B cell (primary cell): Measurements from ENCODE around the gene AKR1C3. TPM values are rescaled to one million over a fixed set of nuclear protein-coding genes. Genes with fewer than 3 reads are reported as not detected.

ENCODE experiments used
- ATAC-seq: fragments of 200-7000 bp; cut with Tn5 transposase; one replicate; pipeline ENCODE4 v1.10.0; 2021; ENCODE audit warnings: low read depth, mild to moderate bottlenecking, moderate number of reproducible peaks, moderate library complexity
- CTCF ChIA-PET: fragments of 350-600 bp; sonication (Branson Sonifier 250); formaldehyde crosslinking; loops from one replicate; lab custom pipeline; 2021; ENCODE audit warnings: antibody characterized with exemption, inconsistent platforms; lab: Charles Lee
- POLR2A ChIA-PET: fragments of 350-600 bp; sonication (Branson Sonifier 250); formaldehyde crosslinking; loops from one replicate; lab custom pipeline; 2021; ENCODE audit warnings: antibody characterized with exemption; lab: Charles Lee
- DNase-seq: peaks from one replicate; pipeline ENCODE4 v3.0.0; 2013
- H2AFZ ChIP-seq: 2 replicates; pipeline ENCODE4 v1.6.1; 2012; ENCODE audit warnings: mild to moderate bottlenecking, low read depth, low read length; ENCODE audit not compliant: insufficient read depth, poor library complexity, severe bottlenecking
- H3K27ac ChIP-seq, 2 donors: 1 replicate in 1 of 2; 2 replicates in 1 of 2; pipeline ENCODE4 v1.5.1; 2012 to 2013; ENCODE audit warnings: low read length in 2 of 2, mild to moderate bottlenecking in 2 of 2, moderate library complexity in 1 of 2
- H3K27me3 ChIP-seq, 4 experiments: fragments of 200-600 bp in 1 of 4; sonication (generic) in 1 of 4; replicated peaks in 1 of 4; 1 replicate in 2 of 4; 2 replicates in 2 of 4; pipeline versions ENCODE4 v1.6.1 to v1.7.0; 2013 to 2016; ENCODE audit warnings: low read length in 3 of 4, mild to moderate bottlenecking in 2 of 4, mixed read lengths in 1 of 4, moderate library complexity in 1 of 4; ENCODE audit not compliant: insufficient read depth in 4 of 4, control insufficient read depth in 3 of 4; ENCODE audit errors: control extremely low read depth in 1 of 4
- H3K36me3 ChIP-seq, 2 experiments: replicated peaks in 1 of 2; 1 replicate in 1 of 2; 2 replicates in 1 of 2; pipeline versions ENCODE4 v1.6.1 to v1.7.1; 2013; ENCODE audit warnings: low read length in 1 of 2; ENCODE audit not compliant: insufficient read depth in 2 of 2, control insufficient read depth in 1 of 2; ENCODE audit errors: control extremely low read depth in 1 of 2, extremely low read depth in 1 of 2
- H3K4me1 ChIP-seq, 2 donors: fragments of 200-600 bp in 1 of 2; sonication (generic) in 1 of 2; 1 replicate in 1 of 2; 2 replicates in 1 of 2; pipeline versions ENCODE4 v1.5.1 to v1.6.1; 2013 to 2017; ENCODE audit warnings: low read length in 2 of 2; ENCODE audit not compliant: control insufficient read depth in 2 of 2, insufficient read depth in 2 of 2
- H3K4me2 ChIP-seq: replicated peaks from 2 replicates; pipeline ENCODE3; 2012; ENCODE audit warnings: mild to moderate bottlenecking, low read depth, low read length; ENCODE audit not compliant: poor library complexity, severe bottlenecking
- H3K4me3 ChIP-seq, 5 experiments: fragments of 200-600 bp in 1 of 5; sonication (generic) in 1 of 5; 1 replicate in 3 of 5; 2 replicates in 2 of 5; pipeline versions ENCODE4 v1.5.1 to v1.7.0; 2011 to 2016; ENCODE audit warnings: low read length in 4 of 5, mild to moderate bottlenecking in 4 of 5, low read depth in 2 of 5, control low read depth in 1 of 5, moderate library complexity in 1 of 5; ENCODE audit not compliant: insufficient read depth in 1 of 5; ENCODE audit errors: control extremely low read depth in 1 of 5, extremely low read depth in 1 of 5
- H3K79me2 ChIP-seq: fragments of 200-600 bp; sonication (generic); one replicate; pipeline ENCODE4 v1.6.0; 2016; ENCODE audit warnings: low read length; ENCODE audit not compliant: control insufficient read depth, insufficient read depth
- H3K9ac ChIP-seq: fragments of 200-600 bp; sonication (generic); 2 replicates; pipeline ENCODE4 v1.6.1; 2017; ENCODE audit warnings: mild to moderate bottlenecking, low read length, moderate library complexity
- H3K9me3 ChIP-seq, 3 donors: one replicate each; pipeline versions ENCODE4 v1.6.1 to v1.7.1; 2013; ENCODE audit warnings: low read length in 2 of 3; ENCODE audit not compliant: control insufficient read depth in 2 of 3, insufficient read depth in 1 of 3; ENCODE audit errors: control extremely low read depth in 1 of 3
- H4K20me1 ChIP-seq: 2 replicates; pipeline ENCODE4 v1.6.0; 2012; ENCODE audit warnings: mild to moderate bottlenecking, low read length; ENCODE audit not compliant: insufficient read depth, control insufficient read depth, poor library complexity, severe bottlenecking
- H3K27ac Mint-ChIP-seq: one replicate; pipeline ENCODE4 v1.8.0; 2021; ENCODE audit warnings: mixed read lengths
- H3K27me3 Mint-ChIP-seq: one replicate; pipeline ENCODE4 v1.8.0; 2021; ENCODE audit warnings: mixed read lengths
- H3K4me1 Mint-ChIP-seq: one replicate; pipeline ENCODE4 v1.8.0; 2021; ENCODE audit warnings: mixed read lengths
- H3K4me3 Mint-ChIP-seq: one replicate; pipeline ENCODE4 v1.8.0; 2021; ENCODE audit warnings: mixed read lengths
- H3K9me3 Mint-ChIP-seq: one replicate; pipeline ENCODE4 v1.8.0; 2022; ENCODE audit warnings: mixed read lengths; ENCODE audit not compliant: insufficient read depth
- EZH2 ChIP-seq: IDR thresholded peaks from 2 replicates; pipeline ENCODE4 v1.6.1; 2012; ENCODE audit warnings: borderline replicate concordance, low read depth, mild to moderate bottlenecking, moderate library complexity, low read length; ENCODE audit not compliant: insufficient read depth, poor library complexity, severe bottlenecking
- WGBS: methylation state at CpG from one replicate; pipeline ENCODE4 v1.1.5; 2013; ENCODE audit warnings: missing lambda C conversion rate; ENCODE audit not compliant: insufficient coverage; 5-methylcytosine and 5-hydroxymethylcytosine counted together
- intact Hi-C: fragments of 100-400 bp; cut with micrococcal nuclease; formaldehyde crosslinking; loops from one replicate; pipeline ENCODE4 v1.10.0; 2022
- polyA plus RNA-seq: library from polyadenylated mRNA; depleted of rRNA; stranded (reverse); fragments of >200 nt; gene quantifications from 2 replicates; pipeline ENCODE4 v1.2.3, GENCODE V29; 2012
- total RNA-seq, 2 donors: library from RNA; stranded (reverse); fragments of 120-200 nt in 1 of 2; gene quantifications; 1 replicate in 1 of 2; 2 replicates in 1 of 2; pipeline versions ENCODE4 v1.2.3 to v1.2.4, GENCODE V29; 2013 to 2022
- TF ChIP-seq, protein P1 (sequence below): fragments of 200-600 bp; IDR thresholded peaks from one replicate; pipeline ENCODE4 v1.8.0; 2022; ENCODE audit warnings: antibody characterized with exemption, mild to moderate bottlenecking

AKR1C3 gene
- total and polyA plus RNA-seq, 2 donors (not counting 1 experiment from before 2014, with no cell fraction given): 0.28 to 0.62 TPM

- no peak overlapping the region for H2AFZ ChIP-seq
- intact Hi-C loops: no loop called here
- no peak overlapping the region for H3K9ac ChIP-seq
- no peak overlapping the region for H3K27ac Mint-ChIP-seq
- POLR2A ChIA-PET: no interaction called here
- no peaks in the 10 kb centered on the region for H3K79me2 ChIP-seq
- no peak overlapping the region for H3K27ac ChIP-seq
- no peak overlapping the region for H3K4me2 ChIP-seq
- 88% methylated on average over 1 of the region's 1 CpG for whole genome bisulfite sequencing
- no peak overlapping the region for H3K4me3 Mint-ChIP-seq
- H4K20me1 ChIP-seq: no peaks in the 10 kb centered on the region
- DNase-seq (no peak), ATAC-seq (no peak)
- H3K36me3 ChIP-seq: no peaks in the 10 kb centered on the region
- no peaks in the 10 kb centered on the region for H3K9me3 Mint-ChIP-seq
- H3K27me3 Mint-ChIP-seq: no peaks in the 10 kb centered on the region
- no peaks in the 10 kb centered on the region for H3K27me3 ChIP-seq
- no peaks in the 10 kb centered on the region for H3K4me1 Mint-ChIP-seq
- TF ChIP-seq, protein P1, sequence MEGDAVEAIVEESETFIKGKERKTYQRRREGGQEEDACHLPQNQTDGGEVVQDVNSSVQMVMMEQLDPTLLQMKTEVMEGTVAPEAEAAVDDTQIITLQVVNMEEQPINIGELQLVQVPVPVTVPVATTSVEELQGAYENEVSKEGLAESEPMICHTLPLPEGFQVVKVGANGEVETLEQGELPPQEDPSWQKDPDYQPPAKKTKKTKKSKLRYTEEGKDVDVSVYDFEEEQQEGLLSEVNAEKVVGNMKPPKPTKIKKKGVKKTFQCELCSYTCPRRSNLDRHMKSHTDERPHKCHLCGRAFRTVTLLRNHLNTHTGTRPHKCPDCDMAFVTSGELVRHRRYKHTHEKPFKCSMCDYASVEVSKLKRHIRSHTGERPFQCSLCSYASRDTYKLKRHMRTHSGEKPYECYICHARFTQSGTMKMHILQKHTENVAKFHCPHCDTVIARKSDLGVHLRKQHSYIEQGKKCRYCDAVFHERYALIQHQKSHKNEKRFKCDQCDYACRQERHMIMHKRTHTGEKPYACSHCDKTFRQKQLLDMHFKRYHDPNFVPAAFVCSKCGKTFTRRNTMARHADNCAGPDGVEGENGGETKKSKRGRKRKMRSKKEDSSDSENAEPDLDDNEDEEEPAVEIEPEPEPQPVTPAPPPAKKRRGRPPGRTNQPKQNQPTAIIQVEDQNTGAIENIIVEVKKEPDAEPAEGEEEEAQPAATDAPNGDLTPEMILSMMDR: no peak
- TF ChIP-seq EZH2: no peak
- H3K4me1 ChIP-seq: no peaks in the 10 kb centered on the region
- no peak overlapping the region for H3K4me3 ChIP-seq
- CTCF ChIA-PET: interaction anchor here (0.7 kb wide), 1 partner anchor 1893 kb away, joined by 3 read pairs; no protein-coding TSS in a partner anchor
- peaks cover 0 to 3% (median 0%) of the 10 kb centered on the region in 3 donors for H3K9me3 ChIP-seq
Observed at GRCh38 chr10:5068274-5068984, 25.8 kb upstream of the AKR1C3 start.

GRCh38 chr10:5070648-5071410, 23.4 kb upstream of the AKR1C3 start:
- Histone ChIP-seq H4K20me1 (no peaks in the 10 kb centered on the region), H2AFZ (no peak overlapping the region), H3K4me3 (no peak overlapping the region), H3K79me2 (no peaks in the 10 kb centered on the region), H3K27ac (no peak overlapping the region), H3K9ac (no peak overlapping the region), H3K27me3 (no peaks in the 10 kb centered on the region), H3K4me1 (no peaks in the 10 kb centered on the region), H3K9me3 (peaks cover 0 to 3% (median 0%) of the 10 kb centered on the region in 3 donors), H3K4me2 (no peak overlapping the region), H3K36me3 (no peaks in the 10 kb centered on the region)
- intact Hi-C loops: no loop called here
- H3K4me3 Mint-ChIP-seq: no peak overlapping the region
- H3K27me3 Mint-ChIP-seq: no peaks in the 10 kb centered on the region
- TF ChIP-seq, protein P1: no peak
- TF ChIP-seq EZH2: no peak
- ChIA-PET CTCF (no interaction called here), POLR2A (no interaction called here)
- DNase-seq: no peak
- H3K27ac Mint-ChIP-seq: no peak overlapping the region
- peaks cover 2% of the 10 kb centered on the region for H3K9me3 Mint-ChIP-seq
- no peaks in the 10 kb centered on the region for H3K4me1 Mint-ChIP-seq
- no peak for ATAC-seq
